Ishikawa (cell line): Measurements from ENCODE around the gene GET4.

Experiments
- CEBPB ChIP-seq: IDR thresholded peaks from 2 replicates; pipeline ENCODE4 v1.6.1; 2012
- CREB1 ChIP-seq: IDR thresholded peaks from 2 replicates; pipeline ENCODE4 v1.6.1; 2012; ENCODE audit warnings: low read depth
- EGR1 ChIP-seq: IDR thresholded peaks from 2 replicates; pipeline ENCODE4 v1.6.1; 2012
- EP300 ChIP-seq: IDR thresholded peaks from 2 replicates; pipeline ENCODE4 v1.6.1; 2012; ENCODE audit warnings: borderline replicate concordance
- FOXM1 ChIP-seq: IDR thresholded peaks from 2 replicates; pipeline ENCODE4 v1.6.1; 2012; ENCODE audit warnings: low read depth, borderline replicate concordance
- MAX ChIP-seq: IDR thresholded peaks from 2 replicates; pipeline ENCODE4 v1.6.1; 2012
- NFIC ChIP-seq: IDR thresholded peaks from 2 replicates; pipeline ENCODE4 v1.6.1; 2012
- RAD21 ChIP-seq: IDR thresholded peaks from 2 replicates; pipeline ENCODE4 v1.6.1; 2012; ENCODE audit warnings: low read depth
- TAF1 ChIP-seq: IDR thresholded peaks from 2 replicates; pipeline ENCODE4 v1.6.1; 2012; ENCODE audit warnings: low read depth, mild to moderate bottlenecking
- TCF12 ChIP-seq: IDR thresholded peaks from 2 replicates; pipeline ENCODE4 v1.6.1; 2012; ENCODE audit warnings: low read depth
- TEAD4 ChIP-seq: IDR thresholded peaks from 2 replicates; pipeline ENCODE4 v1.6.1; 2012
- YY1 ChIP-seq: IDR thresholded peaks from 2 replicates; pipeline ENCODE4 v1.6.1; 2012; ENCODE audit warnings: low read depth
- ZBTB7A ChIP-seq: IDR thresholded peaks from 2 replicates; pipeline ENCODE4 v1.6.1; 2012; ENCODE audit warnings: low read depth
- TF ChIP-seq, protein P1 (sequence below): IDR thresholded peaks from 2 replicates; pipeline ENCODE4 v1.6.1; 2012
- TF ChIP-seq, protein P2 (sequence below): IDR thresholded peaks from 2 replicates; pipeline ENCODE4 v1.6.1; 2012; ENCODE audit warnings: low read depth, mild to moderate bottlenecking

The GET4 gene, protein sequence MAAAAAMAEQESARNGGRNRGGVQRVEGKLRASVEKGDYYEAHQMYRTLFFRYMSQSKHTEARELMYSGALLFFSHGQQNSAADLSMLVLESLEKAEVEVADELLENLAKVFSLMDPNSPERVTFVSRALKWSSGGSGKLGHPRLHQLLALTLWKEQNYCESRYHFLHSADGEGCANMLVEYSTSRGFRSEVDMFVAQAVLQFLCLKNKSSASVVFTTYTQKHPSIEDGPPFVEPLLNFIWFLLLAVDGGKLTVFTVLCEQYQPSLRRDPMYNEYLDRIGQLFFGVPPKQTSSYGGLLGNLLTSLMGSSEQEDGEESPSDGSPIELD

DNA sequence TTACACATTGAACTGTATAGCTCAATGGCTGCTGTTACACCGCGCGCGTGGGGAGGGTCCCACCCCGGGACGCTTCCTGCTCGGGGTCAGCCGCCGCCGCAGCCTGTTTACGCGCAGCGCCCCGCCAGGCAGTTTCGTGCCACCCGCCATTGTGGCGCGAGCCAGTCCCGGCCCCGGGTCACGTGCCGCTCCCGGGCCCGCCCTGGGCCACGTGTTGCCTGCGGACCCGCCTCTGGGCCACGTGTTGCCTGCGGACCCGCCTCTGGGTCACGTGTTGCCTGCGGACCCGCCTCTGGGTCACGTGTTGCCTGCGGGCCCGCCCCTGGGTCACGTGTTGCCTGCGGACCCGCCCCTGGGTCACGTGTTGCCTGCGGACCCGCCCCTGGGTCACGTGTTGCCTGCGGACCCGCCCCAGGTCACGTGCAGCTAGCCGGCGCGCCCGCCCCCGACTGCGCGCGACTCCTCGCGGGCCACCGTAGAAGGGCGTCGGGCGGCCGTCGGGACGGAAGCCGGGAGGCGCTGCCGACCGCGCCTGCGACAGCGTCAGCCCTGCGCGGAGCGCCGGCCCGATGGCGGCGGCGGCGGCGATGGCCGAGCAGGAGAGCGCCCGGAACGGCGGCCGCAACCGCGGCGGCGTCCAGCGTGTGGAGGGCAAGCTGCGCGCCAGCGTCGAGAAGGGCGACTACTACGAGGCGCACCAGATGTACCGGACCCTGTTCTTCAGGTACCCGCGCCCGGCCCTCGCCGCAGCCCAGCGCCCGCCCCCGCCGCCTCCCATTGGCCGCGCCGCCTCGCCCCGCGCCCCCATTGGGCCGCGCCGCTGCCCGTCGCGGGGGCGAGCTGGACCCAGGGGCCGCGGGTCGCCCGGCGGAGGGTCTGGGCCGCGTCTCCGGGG lies at the start of gene GET4:
GET4 (plus strand) TSS at position 478 of the 895 bp plus-strand sequence; CDS start at position 570, 92 bp downstream.
- 0 out of 2 replicates have a peak, but pooled peaks have one; percentile 55 for TF ChIP-seq ZBTB7A
- peak; percentile 94 for TF ChIP-seq MAX
- TF ChIP-seq YY1 = peak; percentile 88
- TF ChIP-seq EGR1 = no peak; the same call in 1 of the 2 replicates
- peak; percentile 27; the same call in 1 of the 2 replicates for TF ChIP-seq TEAD4
- TF ChIP-seq RAD21 = no peak
- 0 out of 2 replicates have a peak, but pooled peaks have one; percentile 14 for TF ChIP-seq NFIC
- TF ChIP-seq CREB1 = no peak
- TF ChIP-seq, protein P1, sequence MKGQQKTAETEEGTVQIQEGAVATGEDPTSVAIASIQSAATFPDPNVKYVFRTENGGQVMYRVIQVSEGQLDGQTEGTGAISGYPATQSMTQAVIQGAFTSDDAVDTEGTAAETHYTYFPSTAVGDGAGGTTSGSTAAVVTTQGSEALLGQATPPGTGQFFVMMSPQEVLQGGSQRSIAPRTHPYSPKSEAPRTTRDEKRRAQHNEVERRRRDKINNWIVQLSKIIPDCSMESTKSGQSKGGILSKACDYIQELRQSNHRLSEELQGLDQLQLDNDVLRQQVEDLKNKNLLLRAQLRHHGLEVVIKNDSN = peak; percentile 100
- no peak for TF ChIP-seq CEBPB
- TF ChIP-seq EP300 = peak; percentile 54; the same call in 1 of the 2 replicates
- no peak for TF ChIP-seq FOXM1
- TF ChIP-seq, protein P2, sequence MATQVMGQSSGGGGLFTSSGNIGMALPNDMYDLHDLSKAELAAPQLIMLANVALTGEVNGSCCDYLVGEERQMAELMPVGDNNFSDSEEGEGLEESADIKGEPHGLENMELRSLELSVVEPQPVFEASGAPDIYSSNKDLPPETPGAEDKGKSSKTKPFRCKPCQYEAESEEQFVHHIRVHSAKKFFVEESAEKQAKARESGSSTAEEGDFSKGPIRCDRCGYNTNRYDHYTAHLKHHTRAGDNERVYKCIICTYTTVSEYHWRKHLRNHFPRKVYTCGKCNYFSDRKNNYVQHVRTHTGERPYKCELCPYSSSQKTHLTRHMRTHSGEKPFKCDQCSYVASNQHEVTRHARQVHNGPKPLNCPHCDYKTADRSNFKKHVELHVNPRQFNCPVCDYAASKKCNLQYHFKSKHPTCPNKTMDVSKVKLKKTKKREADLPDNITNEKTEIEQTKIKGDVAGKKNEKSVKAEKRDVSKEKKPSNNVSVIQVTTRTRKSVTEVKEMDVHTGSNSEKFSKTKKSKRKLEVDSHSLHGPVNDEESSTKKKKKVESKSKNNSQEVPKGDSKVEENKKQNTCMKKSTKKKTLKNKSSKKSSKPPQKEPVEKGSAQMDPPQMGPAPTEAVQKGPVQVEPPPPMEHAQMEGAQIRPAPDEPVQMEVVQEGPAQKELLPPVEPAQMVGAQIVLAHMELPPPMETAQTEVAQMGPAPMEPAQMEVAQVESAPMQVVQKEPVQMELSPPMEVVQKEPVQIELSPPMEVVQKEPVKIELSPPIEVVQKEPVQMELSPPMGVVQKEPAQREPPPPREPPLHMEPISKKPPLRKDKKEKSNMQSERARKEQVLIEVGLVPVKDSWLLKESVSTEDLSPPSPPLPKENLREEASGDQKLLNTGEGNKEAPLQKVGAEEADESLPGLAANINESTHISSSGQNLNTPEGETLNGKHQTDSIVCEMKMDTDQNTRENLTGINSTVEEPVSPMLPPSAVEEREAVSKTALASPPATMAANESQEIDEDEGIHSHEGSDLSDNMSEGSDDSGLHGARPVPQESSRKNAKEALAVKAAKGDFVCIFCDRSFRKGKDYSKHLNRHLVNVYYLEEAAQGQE = no peak
- peak; percentile 74; the same call in 1 of the 2 replicates for TF ChIP-seq TAF1
- TF ChIP-seq TCF12 = peak; percentile 63; the same call in 1 of the 2 replicates

DNA sequence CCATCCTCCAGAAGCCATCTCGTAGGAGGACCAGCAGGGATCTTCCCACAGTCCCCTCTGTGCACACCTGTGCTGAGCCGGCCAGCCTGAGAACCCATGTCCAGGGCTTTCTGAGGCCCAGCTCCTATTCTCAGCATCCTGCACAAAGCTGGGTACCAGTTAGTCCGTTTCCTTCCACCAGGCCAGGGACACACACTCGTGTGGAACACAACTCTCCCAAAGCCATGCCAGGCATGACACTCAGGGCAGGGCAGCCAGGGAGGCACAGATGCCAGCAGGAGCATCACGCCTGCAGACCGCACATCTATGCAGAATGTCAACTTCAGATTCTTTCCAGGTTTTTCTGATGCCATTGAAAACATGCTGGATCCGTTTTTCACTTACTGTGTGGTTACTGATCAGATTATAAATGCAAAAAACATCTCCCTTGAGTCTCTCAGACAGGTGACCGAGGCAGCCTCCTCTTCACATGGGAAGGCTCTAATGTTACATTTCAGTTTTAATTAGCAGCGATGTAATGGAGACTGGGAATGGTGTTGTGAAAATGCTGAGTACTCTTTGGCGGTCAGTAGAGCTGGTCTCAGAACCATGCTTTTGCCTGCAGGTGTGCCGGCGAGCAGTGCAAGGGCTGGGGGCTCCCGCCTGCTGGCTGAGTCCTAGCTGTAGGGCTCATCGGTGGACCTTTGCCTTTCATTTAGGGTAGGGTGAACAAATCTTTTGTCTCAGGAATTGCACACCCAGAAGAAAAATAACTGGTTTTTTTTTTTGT lies 47.4 kb upstream of the GET4 start:
- TF ChIP-seq TAF1 = no peak
- TF ChIP-seq, protein P1 = no peak
- TF ChIP-seq FOXM1 = no peak
- TF ChIP-seq, protein P2 = no peak
- no peak for TF ChIP-seq YY1
- no peak for TF ChIP-seq TCF12
- no peak for TF ChIP-seq CEBPB
- TF ChIP-seq EGR1 = no peak
- no peak for TF ChIP-seq NFIC
- no peak for TF ChIP-seq EP300
- TF ChIP-seq ZBTB7A = no peak
- TF ChIP-seq MAX = no peak

GRCh38 chr7:830069-830468 lies 46.3 kb upstream of the GET4 start:
- TF ChIP-seq YY1 (no peak), EP300 (no peak), ZBTB7A (no peak), EGR1 (no peak), RAD21 (no peak), CREB1 (no peak), TCF12 (no peak), TAF1 (no peak), TEAD4 (no peak), NFIC (no peak), CEBPB (no peak), FOXM1 (no peak), MAX (no peak)
- TF ChIP-seq, protein P2 = no peak
- TF ChIP-seq, protein P1 = no peak
